DMS153 (cell line): Measurements from ENCODE around the gene CLEC2A.
"Not testable (repeated sequence)": the region's sequence is repeated elsewhere in the genome, so short reads cannot be mapped to it uniquely, and the experiment has no call there.

Experiments
- DNase-seq: peaks from one replicate; lab custom pipeline; 2025; lab: John Stamatoyannopoulos, UW

The CLEC2A gene

DNA sequence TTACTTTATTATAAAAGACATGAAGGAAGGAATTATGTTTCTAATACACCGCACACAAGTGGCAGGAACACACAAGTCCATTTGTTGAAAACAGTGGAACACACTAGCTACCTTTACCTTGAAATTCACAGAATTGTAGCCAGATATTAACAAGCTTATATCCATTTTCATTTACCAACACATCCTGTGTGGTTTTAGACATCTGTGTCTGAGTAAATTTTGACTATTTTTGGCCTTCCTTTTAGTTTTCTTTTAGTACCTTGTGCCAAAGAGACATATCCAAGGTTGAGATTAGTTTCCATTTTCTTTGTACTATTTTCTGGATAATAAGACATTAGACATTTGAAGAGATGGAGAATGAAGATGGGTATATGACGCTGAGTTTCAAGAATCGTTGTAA lies 50.9 kb downstream of the CLEC2A start, which contains the start of gene KLRF2:
Gene KLRF2 (plus strand): TSS at position 244 of the 400 bp plus-strand sequence. CDS start 107 bp downstream, at position 351.
- DNase-seq = no peak

DNA sequence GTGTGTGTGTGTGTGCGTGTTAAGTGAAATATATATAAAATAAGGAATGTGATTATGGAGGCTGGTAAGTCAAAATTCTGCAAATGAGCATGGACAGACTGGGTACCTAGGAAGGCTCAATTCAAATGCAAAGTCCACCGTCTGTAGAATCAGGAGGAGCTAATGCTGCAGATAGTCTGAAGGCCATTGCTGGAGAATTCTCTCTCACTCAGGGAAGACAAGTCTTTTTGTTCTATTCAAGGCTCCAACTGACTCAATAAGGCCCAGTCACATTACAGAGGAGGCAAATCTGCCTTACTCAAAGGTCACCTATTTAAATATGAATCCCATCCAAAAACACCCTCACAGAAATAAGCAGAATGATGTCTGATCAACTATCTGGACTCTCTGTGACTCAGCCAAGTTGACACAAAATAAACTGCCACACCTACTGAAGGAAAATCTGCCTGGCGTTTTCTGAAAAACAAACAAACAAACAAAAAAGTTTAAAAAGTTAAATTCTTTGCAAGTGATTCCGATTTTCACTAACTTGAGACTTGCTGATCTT lies 51.6 kb downstream of the CLEC2A start:
- no peak for DNase-seq

DNA sequence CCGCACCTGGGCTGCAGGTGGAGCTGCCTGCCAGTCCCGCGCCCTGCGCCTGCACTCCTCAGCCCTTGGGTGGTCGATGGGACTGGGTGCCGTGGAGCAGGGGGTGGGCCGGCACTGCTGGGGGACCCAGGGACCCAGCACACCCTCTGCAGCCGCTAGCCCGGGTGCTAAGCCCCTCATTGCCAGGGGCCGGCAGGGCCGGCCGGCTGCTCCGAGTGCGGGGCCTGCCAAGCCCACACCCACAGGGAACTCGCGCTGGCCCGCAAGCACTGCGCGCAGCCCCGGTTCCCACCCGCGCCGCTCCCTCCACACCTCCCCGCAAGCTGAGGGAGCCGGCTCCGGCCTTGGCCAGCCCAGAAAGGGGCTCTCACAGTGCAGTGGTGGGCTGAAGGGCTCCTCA lies 56.0 kb downstream of the CLEC2A start:
- not testable (repeated sequence) for DNase-seq

DNA sequence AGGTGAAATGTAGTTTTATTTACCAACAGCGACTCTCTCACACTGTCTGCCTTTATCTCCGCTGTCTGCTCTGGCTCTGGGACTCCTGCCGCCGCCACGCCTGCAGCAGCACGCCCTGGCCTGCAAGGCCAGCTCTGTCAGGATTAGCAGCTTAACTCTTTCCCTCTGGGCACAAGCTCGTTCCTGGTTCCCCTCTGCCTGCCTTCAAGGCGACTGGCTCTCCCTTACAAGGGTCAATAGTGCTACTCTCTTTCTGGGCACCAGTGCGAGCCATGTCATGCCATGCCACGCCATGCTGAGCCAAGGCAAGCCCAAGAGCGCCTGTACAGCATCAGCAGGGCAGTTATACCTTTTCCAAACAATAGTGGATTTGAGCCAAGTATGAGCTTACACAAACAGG lies 59.4 kb downstream of the CLEC2A start:
- peak; percentile 25 for DNase-seq

DNA sequence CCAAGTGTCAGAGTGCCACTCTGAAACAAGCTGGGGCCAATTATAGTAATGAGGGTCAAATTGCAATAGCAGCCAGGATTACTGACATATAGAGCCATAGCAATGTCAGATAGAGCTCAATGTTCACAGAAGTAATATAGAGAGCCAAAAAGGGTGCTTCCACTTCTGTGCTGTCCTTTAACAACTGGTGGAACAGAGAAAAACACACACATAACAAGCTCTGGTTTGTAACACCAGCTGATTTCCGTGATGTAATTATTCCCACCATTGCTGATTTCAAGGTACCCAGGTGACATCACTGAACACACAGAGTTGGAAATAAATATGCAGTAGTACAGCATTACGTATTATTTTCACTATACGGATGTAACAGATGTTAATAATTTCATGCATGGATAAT lies 60.0 kb downstream of the CLEC2A start:
- peak; percentile 8 for DNase-seq

DNA sequence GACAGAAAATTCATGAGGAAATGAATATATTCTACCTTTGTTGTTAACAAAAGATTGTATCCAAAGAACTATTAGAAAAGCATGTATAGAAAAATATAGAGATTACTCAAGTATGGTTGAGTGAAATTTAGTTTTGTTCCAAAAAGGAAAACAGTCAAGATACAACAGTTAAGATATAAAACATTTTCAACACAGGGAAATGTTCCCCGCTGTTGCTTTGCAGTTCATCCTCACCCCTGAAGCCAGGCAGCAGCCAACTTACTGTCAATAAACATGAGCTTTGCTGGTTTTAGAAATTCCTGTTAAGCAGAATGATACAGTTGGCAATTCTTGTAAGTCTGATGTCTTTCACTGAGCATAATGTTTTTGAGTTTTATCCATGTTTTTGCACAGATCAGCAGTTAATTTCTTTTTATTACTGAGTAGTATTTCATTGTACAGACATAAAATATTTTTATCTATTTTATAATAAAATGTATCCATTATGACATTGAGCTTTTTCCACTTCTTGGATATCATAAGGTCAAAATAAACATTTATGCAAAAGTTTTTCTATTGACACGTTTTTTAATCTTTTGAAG lies 61.8 kb downstream of the CLEC2A start:
- no peak for DNase-seq

DNA sequence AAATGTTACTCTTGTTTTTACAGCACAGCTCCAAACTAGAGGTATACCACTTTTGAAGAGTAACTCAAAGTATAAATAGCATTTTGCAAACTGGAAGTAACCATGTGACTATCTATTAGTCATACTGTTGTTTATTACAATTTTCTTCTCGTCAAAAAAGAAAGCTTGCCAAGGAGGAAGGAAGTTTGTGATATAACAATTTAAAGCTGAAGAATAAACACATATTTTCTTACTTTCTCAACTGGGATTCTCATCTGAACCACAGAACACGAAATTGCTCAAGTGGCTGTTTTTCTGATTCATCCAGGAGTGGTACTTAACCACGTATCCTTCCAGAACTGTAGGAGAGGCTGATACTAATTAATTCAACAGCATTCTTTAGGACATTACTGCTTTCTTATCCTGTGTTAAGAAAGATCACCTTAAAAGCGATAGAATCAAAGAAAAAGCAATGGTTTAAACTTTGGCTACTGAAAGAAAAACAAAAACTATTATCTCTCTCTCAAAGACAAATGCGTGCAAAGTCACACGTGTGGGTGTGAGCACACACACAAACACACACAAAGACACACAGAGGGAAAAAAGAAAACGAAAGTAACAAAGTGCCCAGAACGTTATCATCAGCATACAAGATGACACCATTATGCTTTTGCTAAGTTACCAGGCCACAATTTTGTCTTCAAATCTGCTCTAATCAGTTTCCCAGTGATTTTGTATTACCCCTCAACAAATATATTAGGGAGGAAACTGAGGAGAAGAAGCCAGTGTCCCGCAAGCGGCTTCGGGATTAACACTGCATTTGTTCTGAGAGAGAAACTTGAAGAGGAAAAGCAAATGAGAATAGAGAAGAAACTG lies 62.6 kb downstream of the CLEC2A start, which contains the start of gene CLEC2B:
Gene CLEC2B (minus strand): TSS at position 48 of the 855 bp plus-strand sequence.
- DNase-seq = no peak

DNA sequence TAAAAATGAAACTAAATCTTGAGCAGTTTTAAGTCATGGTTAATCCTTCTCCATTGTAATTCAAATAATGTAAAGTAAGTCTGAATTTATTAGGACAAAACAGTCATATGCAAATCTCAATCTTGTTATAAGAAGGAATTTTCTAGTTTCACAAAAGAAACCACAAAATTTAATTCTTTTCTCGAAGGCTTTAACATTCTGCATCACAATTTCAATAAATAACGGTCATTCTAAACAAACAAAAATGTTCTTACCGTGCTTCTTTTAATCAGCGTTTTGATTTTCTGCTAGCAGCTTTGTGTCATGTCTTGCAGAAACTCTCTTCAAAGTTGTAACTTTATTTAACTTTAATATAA lies 63.2 kb downstream of the CLEC2A start:
- no peak for DNase-seq

DNA sequence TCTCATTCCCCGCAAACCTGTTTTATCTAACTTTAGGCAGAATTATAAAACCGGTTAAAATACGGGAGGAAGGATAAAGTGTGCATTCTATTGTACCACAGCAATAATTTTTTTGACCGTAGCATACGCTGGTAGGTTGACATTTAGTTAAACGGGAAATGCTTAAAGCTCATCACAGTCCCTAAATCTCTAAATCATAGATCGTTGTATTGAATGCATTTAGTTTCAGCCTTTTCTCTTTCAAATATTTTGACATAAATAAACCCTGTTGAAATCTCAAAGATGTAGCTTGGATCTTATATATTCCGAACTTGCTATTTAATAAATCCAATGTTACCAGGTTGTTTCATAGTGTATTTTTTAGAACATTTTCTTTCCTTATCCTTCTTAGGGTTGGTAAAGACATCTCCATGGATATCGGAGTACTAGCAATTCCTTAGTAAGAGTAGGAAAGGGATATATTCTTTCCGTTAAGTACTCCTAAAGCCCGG lies 63.8 kb downstream of the CLEC2A start:
- DNase-seq = no peak

DNA sequence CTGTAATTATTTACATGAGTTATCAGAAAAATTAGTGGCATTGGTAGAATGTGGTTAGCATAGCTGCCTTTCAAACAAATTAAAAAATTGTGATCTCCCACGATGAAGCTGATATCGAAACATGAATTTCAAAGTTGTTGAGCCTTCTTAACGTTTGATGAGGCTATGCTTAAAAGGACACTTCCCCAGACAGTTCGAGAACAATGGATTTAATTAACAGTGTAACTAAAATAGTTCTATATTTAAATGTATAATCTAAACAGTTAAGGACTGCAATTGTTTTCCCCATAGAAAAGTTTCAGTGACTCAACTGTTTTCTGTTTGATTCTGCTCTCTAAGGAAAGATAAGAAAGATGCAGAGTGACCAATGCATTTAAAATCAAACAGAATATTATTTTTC lies 64.6 kb downstream of the CLEC2A start:
- no peak for DNase-seq

DNA sequence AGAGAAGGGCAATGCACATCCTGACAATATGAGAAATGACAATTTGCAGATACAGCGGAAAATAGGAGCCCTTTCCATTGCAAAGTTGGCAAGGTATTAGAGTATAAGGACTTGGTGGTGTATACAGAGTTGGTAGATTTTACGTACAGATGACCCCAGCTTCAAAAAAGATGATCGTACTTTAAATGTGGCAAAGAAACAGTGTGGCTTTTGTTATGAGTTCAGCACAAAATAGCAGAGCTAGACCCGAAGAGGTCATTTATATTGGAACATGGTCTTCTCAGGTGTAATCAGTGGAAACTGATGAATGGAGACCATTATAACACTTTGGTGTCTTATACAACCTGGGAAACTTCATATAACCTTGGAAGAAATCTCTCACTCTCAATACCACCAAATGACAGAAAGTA lies 65.3 kb downstream of the CLEC2A start:
- no peak for DNase-seq

DNA sequence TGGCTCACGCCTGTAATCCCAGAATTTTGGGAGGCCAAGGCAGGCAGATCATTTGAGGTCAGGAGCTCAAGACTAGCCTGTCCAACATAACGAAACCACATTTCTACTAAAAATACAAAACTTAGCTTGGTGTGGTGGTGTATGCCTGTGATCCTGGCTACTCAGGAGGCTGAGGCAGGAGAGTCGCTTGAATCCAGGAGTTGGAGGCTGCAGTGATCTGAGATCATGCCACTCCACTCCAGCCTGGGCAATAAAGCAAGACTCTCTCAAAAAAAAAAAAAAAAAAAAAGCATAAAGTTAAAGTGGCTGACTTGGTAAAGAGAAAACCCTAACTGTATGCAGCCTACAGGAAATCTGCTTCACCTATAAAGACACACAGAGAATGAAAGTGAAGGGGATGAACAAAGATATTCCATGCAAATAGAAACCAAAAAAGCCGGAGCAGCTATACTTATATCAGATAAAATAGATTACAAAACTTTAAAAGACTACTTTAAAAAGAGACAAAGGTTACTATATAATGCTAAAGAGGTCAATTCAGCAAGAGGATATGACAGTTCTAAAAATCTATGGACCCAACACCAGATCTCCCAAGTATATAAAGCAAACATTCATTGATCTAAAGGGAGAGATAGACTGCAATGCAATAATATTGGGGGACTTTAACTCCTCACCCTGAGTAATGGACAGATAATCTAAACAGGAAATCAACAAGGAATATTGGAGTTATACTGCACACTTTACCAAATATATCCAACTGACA lies 67.1 kb downstream of the CLEC2A start:
- DNase-seq = no peak
